GM12865 (cell line): Measurements from ENCODE around the gene C2orf81.

Source experiments
- DNase-seq: peaks from one replicate; pipeline ENCODE4 v3.0.0; 2010; ENCODE audit warnings: low read depth
- H3K4me3 ChIP-seq: 2 replicates; pipeline ENCODE4 v1.5.1; 2011; ENCODE audit warnings: mild to moderate bottlenecking, low read depth, low read length, control low read depth
- TF ChIP-seq, protein P1 (sequence below): IDR thresholded peaks from 2 replicates; pipeline ENCODE4 v1.5.1; 2011; ENCODE audit warnings: low read length, control low read depth, low read depth, inconsistent platforms; ENCODE audit not compliant: insufficient read depth; ENCODE audit errors: missing control alignments

Gene C2orf81

DNA sequence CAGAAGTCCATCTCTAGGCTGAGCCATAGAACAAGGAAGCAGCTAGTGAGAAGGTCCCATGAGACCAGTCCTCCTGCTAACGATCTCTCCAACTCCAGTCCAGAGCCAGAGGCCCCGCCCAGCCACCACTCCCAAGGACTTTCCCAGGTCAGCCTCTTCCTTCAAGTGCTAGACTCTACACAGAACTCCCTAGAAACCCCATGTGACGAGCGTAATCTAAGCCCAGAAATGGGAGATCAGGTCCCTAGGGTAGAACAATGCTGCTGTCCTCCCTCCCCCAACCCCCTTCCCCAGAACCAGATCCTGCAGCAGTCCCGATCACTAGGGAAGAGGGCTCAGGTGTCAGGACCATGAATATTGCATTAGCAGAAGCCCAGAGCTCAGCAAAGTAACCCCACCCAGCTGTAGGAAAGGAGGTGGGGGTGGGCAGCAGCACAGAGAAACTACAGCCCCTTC is 48.2 kb downstream of the C2orf81 start:
- TF ChIP-seq, protein P1, sequence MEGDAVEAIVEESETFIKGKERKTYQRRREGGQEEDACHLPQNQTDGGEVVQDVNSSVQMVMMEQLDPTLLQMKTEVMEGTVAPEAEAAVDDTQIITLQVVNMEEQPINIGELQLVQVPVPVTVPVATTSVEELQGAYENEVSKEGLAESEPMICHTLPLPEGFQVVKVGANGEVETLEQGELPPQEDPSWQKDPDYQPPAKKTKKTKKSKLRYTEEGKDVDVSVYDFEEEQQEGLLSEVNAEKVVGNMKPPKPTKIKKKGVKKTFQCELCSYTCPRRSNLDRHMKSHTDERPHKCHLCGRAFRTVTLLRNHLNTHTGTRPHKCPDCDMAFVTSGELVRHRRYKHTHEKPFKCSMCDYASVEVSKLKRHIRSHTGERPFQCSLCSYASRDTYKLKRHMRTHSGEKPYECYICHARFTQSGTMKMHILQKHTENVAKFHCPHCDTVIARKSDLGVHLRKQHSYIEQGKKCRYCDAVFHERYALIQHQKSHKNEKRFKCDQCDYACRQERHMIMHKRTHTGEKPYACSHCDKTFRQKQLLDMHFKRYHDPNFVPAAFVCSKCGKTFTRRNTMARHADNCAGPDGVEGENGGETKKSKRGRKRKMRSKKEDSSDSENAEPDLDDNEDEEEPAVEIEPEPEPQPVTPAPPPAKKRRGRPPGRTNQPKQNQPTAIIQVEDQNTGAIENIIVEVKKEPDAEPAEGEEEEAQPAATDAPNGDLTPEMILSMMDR = no peak
- no peak overlapping the region for H3K4me3 ChIP-seq
- DNase-seq = no peak

DNA sequence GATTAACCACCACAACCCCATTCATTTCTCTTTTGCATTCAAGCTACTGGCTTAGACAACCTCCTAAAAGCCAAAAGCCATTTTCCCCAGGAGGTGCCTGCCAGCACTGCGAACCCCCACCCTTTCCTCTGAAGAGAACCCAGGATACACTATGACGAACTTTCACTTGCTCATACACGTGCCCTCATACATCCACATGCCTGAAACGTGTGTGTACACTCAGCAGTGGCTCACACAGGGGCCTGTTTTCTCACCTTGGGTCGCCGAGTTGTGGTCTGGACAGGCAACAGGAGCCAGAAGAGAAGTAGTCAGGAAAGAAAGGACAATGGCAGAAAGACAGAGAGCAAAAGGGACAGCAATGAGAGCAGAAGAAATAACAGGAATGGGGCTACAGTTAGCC is 48.7 kb downstream of the C2orf81 start:
- no peak overlapping the region for H3K4me3 ChIP-seq
- no peak for DNase-seq
- TF ChIP-seq, protein P1 = no peak

DNA sequence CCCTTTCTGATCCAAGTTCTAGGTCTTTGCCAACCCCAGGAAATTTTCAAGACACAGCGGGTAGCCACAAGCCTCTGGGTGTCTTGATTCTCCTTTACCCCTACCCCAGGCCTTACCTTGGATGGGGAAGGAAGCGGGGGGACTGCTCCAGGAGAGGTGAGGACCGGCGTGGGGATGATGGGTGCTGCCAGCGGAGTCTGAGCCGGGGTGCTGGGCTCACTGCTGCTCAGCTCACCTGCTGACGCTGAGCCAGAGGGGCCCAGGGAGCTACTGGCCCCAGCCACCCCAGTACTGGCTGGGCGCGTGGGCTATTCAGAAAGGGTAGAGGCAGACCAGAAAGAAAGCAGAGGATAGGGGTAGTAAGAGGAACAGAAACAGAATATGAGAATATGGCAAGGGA is 50.0 kb downstream of the C2orf81 start:
- TF ChIP-seq, protein P1 = no peak
- no peak overlapping the region for H3K4me3 ChIP-seq
- DNase-seq = no peak

DNA sequence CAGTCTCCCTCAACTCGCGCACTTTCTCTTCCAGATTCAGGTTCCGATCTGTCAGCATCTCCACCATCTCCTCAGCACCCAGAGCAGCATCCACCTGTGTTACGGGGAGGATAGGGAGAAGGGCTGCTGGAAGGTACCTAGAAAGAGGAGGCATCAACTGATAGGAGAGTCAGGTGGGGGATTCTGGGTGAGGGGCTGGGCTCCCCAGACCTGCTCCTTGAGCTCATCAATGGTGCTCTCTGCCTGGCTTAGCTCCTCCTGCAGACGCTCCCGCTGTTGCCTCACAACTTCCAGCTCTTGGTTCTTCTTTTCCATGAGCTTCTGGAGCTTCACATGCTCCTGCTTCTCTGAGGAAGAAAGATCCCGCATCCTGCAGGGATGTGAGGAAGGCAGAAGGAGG is 51.4 kb downstream of the C2orf81 start:
- no peak overlapping the region for H3K4me3 ChIP-seq
- TF ChIP-seq, protein P1 = no peak
- no peak for DNase-seq

DNA sequence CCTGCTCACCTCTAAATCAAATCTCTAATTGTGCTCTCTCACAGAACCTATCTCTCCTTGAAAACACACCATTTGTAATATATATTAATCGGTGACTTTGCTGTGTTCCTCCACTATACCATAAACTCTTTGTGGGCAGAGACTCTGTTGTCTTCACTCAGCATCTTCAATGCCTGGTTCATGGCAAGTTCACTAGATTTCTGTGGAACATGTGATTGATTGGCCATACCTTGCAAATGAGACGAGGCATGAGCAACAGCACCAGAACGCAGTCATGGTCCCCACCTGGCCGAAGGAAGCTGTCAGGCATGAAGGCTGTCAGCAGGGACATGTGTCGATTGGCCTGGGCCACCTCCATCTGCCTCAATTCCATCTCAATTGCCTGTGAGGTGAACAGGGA is 52.9 kb downstream of the C2orf81 start:
- H3K4me3 ChIP-seq = no peak overlapping the region
- TF ChIP-seq, protein P1 = no peak

DNA sequence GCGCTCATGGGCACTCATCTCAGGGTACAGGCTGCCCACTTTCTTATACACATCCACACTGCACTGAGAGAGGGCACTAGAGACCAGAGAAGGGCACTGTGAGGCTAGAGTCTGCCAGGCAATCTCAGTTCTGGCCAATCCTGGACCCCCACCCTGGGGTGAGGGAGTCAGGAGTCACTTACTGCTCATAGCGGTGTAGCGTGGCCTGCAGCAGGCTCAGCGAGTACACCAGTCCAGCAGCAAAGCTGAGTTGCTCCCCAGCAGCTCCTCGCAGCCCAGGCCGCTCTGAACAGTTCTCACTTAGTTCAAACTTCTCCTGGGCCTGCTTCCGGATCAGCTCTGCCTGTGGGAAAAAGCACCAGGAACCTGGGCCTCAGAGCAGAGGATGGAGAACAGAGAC is 53.6 kb downstream of the C2orf81 start:
- DNase-seq = no peak
- H3K4me3 ChIP-seq = no peak overlapping the region
- TF ChIP-seq, protein P1 = no peak

More for the DNA sequence above, 52.9 kb downstream of the C2orf81 start:
- no peak for DNase-seq

DNA sequence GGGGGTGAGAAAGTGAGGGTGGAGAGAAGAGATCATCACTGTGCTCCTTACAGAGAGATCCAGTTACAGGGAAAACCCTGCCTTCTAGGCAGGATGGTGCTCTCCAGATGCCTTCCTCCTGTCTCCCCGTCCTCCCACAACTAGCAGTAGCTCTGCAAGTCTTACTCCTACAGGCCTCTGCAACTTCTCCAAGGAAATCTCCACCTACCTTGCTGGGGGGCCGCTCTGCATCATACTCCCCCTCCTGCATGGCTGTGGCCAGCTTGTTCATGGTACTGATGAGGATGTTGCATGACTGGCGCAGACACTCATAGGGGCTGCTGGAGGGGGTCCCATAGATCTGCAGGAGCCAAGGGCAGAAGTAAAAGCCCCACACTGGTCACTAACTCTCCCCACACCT is 55.4 kb downstream of the C2orf81 start:
- no peak overlapping the region for H3K4me3 ChIP-seq
- TF ChIP-seq, protein P1 = no peak
- no peak for DNase-seq
